Measurements from ENCODE around the gene GET3.

Gene GET3

GRCh38 chr19:12792853-12793289 lies 55.6 kb downstream of the GET3 start:
- H3K9me2 ChIP-seq (replicated peaks; ENCODE audit: control insufficient read depth, low read length), result no peaks in the 10 kb centered on the region
- H3K27me3 ChIP-seq (ENCODE audit: control insufficient read depth, low read length), result no peaks in the 10 kb centered on the region
- H3K36me3 ChIP-seq (ENCODE audit: control insufficient read depth, low read length), result peaks cover 6% of the 10 kb centered on the region; the same call in 1 of the 2 replicates
- H3K4me1 ChIP-seq (ENCODE audit: control insufficient read depth, low read length), result peaks cover 48% of the 10 kb centered on the region
- peaks cover 29% of the 10 kb centered on the region for H3K79me2 ChIP-seq (ENCODE audit: control insufficient read depth, low read length)
- H4K20me1 ChIP-seq (ENCODE audit: control insufficient read depth, insufficient read depth, low read depth, low read length), result no peaks in the 10 kb centered on the region
- no peaks in the 10 kb centered on the region for H3K9me3 ChIP-seq (ENCODE audit: control insufficient read depth, insufficient read depth, low read length)
- H3F3A ChIP-seq (ENCODE audit: control insufficient read depth, insufficient read depth), result peaks cover 30% of the 10 kb centered on the region
- H3K4me2 ChIP-seq (ENCODE audit: low read length), result peak overlapping the region; percentile 93
- H3K4me3 ChIP-seq (ENCODE audit: low read length), result peak overlapping the region; percentile 79
- peak overlapping the region; percentile 84 for H3K27ac ChIP-seq (ENCODE audit: low read depth, low read length)
- TF ChIP-seq, protein P1, sequence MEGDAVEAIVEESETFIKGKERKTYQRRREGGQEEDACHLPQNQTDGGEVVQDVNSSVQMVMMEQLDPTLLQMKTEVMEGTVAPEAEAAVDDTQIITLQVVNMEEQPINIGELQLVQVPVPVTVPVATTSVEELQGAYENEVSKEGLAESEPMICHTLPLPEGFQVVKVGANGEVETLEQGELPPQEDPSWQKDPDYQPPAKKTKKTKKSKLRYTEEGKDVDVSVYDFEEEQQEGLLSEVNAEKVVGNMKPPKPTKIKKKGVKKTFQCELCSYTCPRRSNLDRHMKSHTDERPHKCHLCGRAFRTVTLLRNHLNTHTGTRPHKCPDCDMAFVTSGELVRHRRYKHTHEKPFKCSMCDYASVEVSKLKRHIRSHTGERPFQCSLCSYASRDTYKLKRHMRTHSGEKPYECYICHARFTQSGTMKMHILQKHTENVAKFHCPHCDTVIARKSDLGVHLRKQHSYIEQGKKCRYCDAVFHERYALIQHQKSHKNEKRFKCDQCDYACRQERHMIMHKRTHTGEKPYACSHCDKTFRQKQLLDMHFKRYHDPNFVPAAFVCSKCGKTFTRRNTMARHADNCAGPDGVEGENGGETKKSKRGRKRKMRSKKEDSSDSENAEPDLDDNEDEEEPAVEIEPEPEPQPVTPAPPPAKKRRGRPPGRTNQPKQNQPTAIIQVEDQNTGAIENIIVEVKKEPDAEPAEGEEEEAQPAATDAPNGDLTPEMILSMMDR (IDR thresholded peaks at IDR 0.05; ENCODE audit: low read depth, low read length, poor library complexity, severe bottlenecking), result no peak
- no peak for TF ChIP-seq EZH2phosphoT487 (IDR thresholded peaks at IDR 0.05; ENCODE audit: borderline replicate concordance, low read length)

- Histone ChIP-seq H3K4me2 (ENCODE audit: low read length) (peak overlapping the region; percentile 93), H3F3A (ENCODE audit: control insufficient read depth, insufficient read depth) (peaks cover 24% of the 10 kb centered on the region), H3K79me2 (ENCODE audit: control insufficient read depth, low read length) (peaks cover 29% of the 10 kb centered on the region), H3K36me3 (ENCODE audit: control insufficient read depth, low read length) (peaks cover 6% of the 10 kb centered on the region; the same call in 1 of the 2 replicates), H4K20me1 (ENCODE audit: control insufficient read depth, insufficient read depth, low read depth, low read length) (no peaks in the 10 kb centered on the region), H3K27me3 (ENCODE audit: control insufficient read depth, low read length) (no peaks in the 10 kb centered on the region), H3K4me1 (ENCODE audit: control insufficient read depth, low read length) (peaks cover 41% of the 10 kb centered on the region), H3K9me3 (ENCODE audit: control insufficient read depth, insufficient read depth, low read length) (no peaks in the 10 kb centered on the region), H3K4me3 (ENCODE audit: low read length) (peak overlapping the region; percentile 79), H3K9me2 (replicated peaks; ENCODE audit: control insufficient read depth, low read length) (no peaks in the 10 kb centered on the region), H3K27ac (ENCODE audit: low read depth, low read length) (peak overlapping the region; percentile 84)
- TF ChIP-seq, protein P1 (IDR thresholded peaks at IDR 0.05; ENCODE audit: low read depth, low read length, poor library complexity, severe bottlenecking), result no peak
- TF ChIP-seq EZH2phosphoT487 (IDR thresholded peaks at IDR 0.05; ENCODE audit: borderline replicate concordance, low read length), result no peak
Observed at GRCh38 chr19:12793290-12794195, 56.2 kb downstream of the GET3 start.

DNA sequence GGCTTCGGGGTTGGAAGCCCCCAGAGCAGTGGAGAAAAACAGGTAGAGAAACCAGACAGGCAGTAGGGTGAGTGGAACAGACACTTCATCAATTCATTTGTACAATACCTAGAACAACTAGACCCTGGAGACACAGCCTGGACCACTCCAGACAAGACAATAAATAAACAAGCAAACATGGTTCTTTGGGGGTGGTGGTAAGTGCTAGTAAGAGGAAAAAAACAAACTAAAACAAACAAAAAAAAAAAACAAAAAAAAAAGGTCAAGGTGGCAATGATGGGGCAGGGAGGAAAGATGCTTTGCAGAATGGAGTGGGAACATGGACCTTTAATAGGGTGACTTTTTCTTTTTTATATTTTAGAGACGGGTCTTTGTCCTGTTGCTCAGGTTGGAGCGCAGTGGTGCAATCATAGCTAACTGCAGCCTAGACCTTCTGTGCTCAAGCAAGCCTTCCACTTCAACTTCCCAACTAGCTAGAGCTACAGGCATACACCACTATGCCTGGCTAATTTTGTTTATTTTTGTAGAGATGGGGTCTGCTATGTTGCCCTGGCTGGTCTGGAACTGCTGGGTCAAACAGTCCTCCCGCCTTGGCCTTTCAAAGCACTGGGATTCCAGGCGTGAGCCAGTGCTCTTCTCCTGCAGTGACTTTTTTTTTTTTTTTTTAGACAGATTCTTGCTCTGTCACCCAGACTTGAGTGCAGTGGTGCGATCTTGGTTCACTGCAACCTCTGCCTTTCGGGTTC lies 57.1 kb downstream of the GET3 start:
- no peaks in the 10 kb centered on the region for H3K27me3 ChIP-seq (ENCODE audit: control insufficient read depth, low read length)
- H3K79me2 ChIP-seq (ENCODE audit: control insufficient read depth, low read length), result peaks cover 24% of the 10 kb centered on the region
- peaks cover 17% of the 10 kb centered on the region for H3F3A ChIP-seq (ENCODE audit: control insufficient read depth, insufficient read depth)
- peak overlapping the region; percentile 24; the same call in 1 of the 2 replicates for H3K27ac ChIP-seq (ENCODE audit: low read depth, low read length)
- H3K9me3 ChIP-seq (ENCODE audit: control insufficient read depth, insufficient read depth, low read length), result no peaks in the 10 kb centered on the region
- H3K4me2 ChIP-seq (ENCODE audit: low read length), result peak overlapping the region; percentile 93
- H3K4me3 ChIP-seq (ENCODE audit: low read length), result peak overlapping the region; percentile 79
- H3K4me1 ChIP-seq (ENCODE audit: control insufficient read depth, low read length), result peaks cover 33% of the 10 kb centered on the region
- H3K9me2 ChIP-seq (replicated peaks; ENCODE audit: control insufficient read depth, low read length), result no peaks in the 10 kb centered on the region
- TF ChIP-seq, protein P1 (IDR thresholded peaks at IDR 0.05; ENCODE audit: low read depth, low read length, poor library complexity, severe bottlenecking), result peak; percentile 14
- TF ChIP-seq EZH2phosphoT487 (IDR thresholded peaks at IDR 0.05; ENCODE audit: borderline replicate concordance, low read length), result no peak
- H3K36me3 ChIP-seq (ENCODE audit: control insufficient read depth, low read length), result peaks cover 7% of the 10 kb centered on the region
- no peaks in the 10 kb centered on the region for H4K20me1 ChIP-seq (ENCODE audit: control insufficient read depth, insufficient read depth, low read depth, low read length)

Measured in DOHH2 (cell line).